AG09319 (cell line): Measurements from ENCODE around the gene XRCC4.
"Not testable (repeated sequence)": the region's sequence is repeated elsewhere in the genome, so short reads cannot be mapped to it uniquely, and the experiment has no call there.

Experiments used
- DNase-seq: peaks from one replicate; pipeline ENCODE4 v3.0.0-alpha.2; 2010; ENCODE audit warnings: low read depth; ENCODE audit errors: extremely low read depth
- CTCF ChIP-seq: IDR thresholded peaks from 2 replicates; pipeline ENCODE4 v1.5.1; 2011; ENCODE audit warnings: low read depth, mild to moderate bottlenecking, inconsistent platforms, low read length, moderate library complexity

The XRCC4 gene

GRCh38 chr5:83050723-83051340 lies 26.5 kb upstream of the XRCC4 start:
- DNase-seq: no peak
- TF ChIP-seq CTCF: no peak

- no peak for TF ChIP-seq CTCF
- DNase-seq: no peak
Measured at GRCh38 chr5:83055166-83055565, 22.2 kb upstream of the XRCC4 start.

GRCh38 chr5:83058726-83059125 lies 18.6 kb upstream of the XRCC4 start:
- no peak for DNase-seq
- TF ChIP-seq CTCF: no peak

GRCh38 chr5:83059341-83059740 lies 18.0 kb upstream of the XRCC4 start:
- no peak for DNase-seq
- no peak for TF ChIP-seq CTCF

- no peak for TF ChIP-seq CTCF
- DNase-seq: no peak
Measured at GRCh38 chr5:83066548-83067110, 10.7 kb upstream of the XRCC4 start.

GRCh38 chr5:83067377-83067776 lies 10.0 kb upstream of the XRCC4 start:
- DNase-seq: not testable (repeated sequence)

- DNase-seq: no peak
- no peak for TF ChIP-seq CTCF
Measured at GRCh38 chr5:83069096-83069799, 8.1 kb upstream of the XRCC4 start.
